HG02759 (cell line): ENCODE data around the gene MUC13.
"Not testable (repeated sequence)": the region's sequence is repeated elsewhere in the genome, so short reads cannot be mapped to it uniquely, and the experiment has no call there.

Experiments
- ATAC-seq: cut with Tn5 transposase; IDR thresholded peaks from one replicate; pipeline ENCODE4 v1.9.1; 2021; ENCODE audit warnings: mild to moderate bottlenecking, moderate library complexity; ENCODE audit not compliant: unreplicated experiment

The MUC13 gene

GRCh38 chr3:124934577-124934976, at the start of gene MUC13:
Gene MUC13, minus strand, starts transcription at chr3:124934751. Its CDS starts 39 bp downstream, at chr3:124934712.
- no peak for ATAC-seq

- no peak for ATAC-seq
These were observed 48.3 kb upstream of the MUC13 start for GRCh38 chr3:124982855-124983254.

- no peak for ATAC-seq
These were observed 46.9 kb upstream of the MUC13 start for GRCh38 chr3:124981472-124981871.

GRCh38 chr3:124978627-124979026, 44.1 kb upstream of the MUC13 start:
- no peak for ATAC-seq

- ATAC-seq, result no peak
These were observed 41.8 kb upstream of the MUC13 start for GRCh38 chr3:124976383-124976782.

GRCh38 chr3:124974691-124975090, 40.1 kb upstream of the MUC13 start:
- ATAC-seq, result no peak

- no peak for ATAC-seq
These were observed 38.7 kb upstream of the MUC13 start for GRCh38 chr3:124973290-124973689.

- no peak for ATAC-seq
These were observed 37.9 kb upstream of the MUC13 start for GRCh38 chr3:124972457-124972856.

- no peak for ATAC-seq
These were observed 35.6 kb upstream of the MUC13 start for GRCh38 chr3:124969963-124970722.

GRCh38 chr3:124969190-124969589, 34.6 kb upstream of the MUC13 start:
- no peak for ATAC-seq

- ATAC-seq, result no peak
These were observed 33.4 kb upstream of the MUC13 start for GRCh38 chr3:124967964-124968363.

GRCh38 chr3:124966521-124967445, 32.2 kb upstream of the MUC13 start:
- ATAC-seq, result no peak

- no peak for ATAC-seq
These were observed 30.9 kb upstream of the MUC13 start for GRCh38 chr3:124965413-124965812.

GRCh38 chr3:124964387-124964786, 29.8 kb upstream of the MUC13 start:
- no peak for ATAC-seq

GRCh38 chr3:124963755-124964154, 29.2 kb upstream of the MUC13 start:
- no peak for ATAC-seq

- no peak for ATAC-seq
These were observed 27.9 kb upstream of the MUC13 start for GRCh38 chr3:124962403-124962940.

GRCh38 chr3:124960698-124961097, 26.1 kb upstream of the MUC13 start:
- ATAC-seq, result no peak

GRCh38 chr3:124960105-124960504, 25.6 kb upstream of the MUC13 start:
- no peak for ATAC-seq

- not testable (repeated sequence) for ATAC-seq
These were observed 23.4 kb upstream of the MUC13 start for GRCh38 chr3:124957951-124958350.

GRCh38 chr3:124952282-124952855, 17.8 kb upstream of the MUC13 start:
- ATAC-seq, result no peak
